GM21367 (cell line): Measurements from ENCODE around the gene DOCK10.

Source experiments
- ATAC-seq: cut with Tn5 transposase; IDR thresholded peaks from one replicate; pipeline ENCODE4 v1.9.1; 2021; ENCODE audit not compliant: unreplicated experiment

The DOCK10 gene

DNA sequence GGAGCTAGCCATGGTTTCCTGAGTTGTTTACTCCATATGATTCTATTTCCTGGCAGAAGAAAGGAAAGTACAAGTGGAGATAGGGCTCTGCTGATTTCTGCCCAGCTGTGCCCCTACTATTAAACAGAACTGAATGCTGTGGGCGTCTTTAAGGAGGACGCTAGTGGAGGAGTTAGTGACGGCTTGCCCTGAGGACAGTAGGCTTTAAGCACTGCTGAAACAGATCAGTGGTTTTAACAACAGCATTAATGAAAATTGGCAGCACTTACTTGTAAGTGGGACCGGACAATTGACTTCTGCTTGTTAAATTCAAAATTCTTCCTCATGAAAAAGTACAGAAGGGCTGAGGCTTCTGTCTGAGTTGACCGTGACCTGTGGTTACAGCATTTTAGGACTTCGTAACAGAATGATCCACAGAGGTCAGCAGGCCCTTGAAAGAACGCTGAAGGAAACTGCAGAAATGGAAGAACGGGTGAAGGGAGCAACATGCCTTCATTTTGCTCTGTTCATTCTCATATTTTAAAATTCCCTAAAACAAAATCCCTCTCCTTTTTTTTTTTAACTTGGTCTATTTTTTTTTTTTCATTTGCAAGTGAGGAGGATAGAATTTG is 245.5 kb downstream of the DOCK10 start:
- no peak for ATAC-seq

DNA sequence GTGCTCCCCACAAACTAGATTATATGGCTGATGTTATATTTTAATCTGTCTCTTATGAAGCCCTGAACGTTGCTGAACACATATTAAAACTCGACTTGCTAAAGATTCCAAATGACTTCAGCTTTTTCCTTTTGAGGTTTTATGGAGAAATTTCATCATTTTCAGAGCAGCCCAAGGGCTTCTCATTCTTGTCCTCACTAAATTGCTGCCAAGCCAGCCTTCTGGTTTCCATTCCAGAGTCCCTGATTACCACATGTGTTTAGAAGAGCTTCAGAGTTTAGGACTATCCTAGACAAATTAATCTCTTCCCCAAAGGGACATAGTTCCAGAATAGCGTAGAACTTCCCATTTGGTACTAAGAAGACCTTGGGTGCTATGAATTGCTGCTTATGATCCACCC is 248.3 kb downstream of the DOCK10 start:
- no peak for ATAC-seq

DNA sequence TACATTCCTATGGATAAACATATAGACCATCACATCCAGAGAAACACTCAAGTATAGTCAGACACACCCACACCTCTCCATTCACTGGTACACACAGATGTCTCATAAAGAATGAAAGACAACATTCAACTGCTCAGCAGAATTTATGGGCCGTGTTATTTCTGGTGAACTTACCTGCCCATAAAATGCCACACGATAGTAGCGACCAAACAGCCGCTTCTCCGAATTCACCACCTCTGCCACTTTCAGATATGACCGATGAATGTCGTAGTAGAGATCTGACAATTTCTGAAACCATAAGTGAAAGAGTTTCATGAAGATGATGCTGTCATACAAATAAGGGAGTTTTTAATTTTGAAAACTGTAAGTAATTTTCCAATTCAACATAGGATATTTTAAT is 255.4 kb downstream of the DOCK10 start:
- no peak for ATAC-seq

DNA sequence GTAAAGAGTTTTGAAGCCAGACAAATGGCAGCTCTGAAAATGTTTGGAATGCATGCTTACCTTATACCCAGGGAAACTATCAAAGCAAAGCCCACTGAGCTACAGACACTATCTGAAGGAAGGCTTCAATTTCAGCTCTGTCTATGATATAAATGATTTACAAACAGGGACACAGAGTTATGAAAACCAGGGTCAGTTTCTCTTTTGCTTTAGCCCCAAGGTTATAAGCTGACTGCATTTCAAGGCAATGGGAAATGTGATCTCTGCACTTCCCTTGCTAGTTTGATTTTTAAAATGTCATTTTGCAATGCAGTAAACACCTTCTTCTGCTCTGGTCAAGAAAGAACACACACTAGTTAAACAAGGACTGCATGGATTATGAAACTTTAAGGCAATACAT is 260.9 kb downstream of the DOCK10 start:
- ATAC-seq, result no peak

DNA sequence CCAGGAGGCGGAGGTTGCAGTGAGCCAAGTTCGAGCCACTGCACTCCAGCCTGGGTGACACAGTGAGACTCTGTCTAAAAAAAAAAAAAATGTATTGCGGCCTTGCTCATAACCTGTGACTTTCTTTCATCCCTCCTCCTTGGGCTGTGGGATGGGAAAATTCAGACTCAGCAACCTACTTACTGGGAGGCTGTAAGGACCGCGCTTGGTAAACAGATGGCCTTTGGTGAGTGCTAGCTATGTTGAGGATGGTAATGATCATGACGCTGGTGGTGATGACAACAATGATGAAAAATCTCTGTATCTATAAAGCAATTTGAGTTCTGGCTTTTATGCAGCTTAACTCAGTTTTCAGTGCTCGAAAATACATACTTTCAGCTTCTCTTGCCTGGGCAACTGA is 261.4 kb downstream of the DOCK10 start:
- ATAC-seq, result no peak

DNA sequence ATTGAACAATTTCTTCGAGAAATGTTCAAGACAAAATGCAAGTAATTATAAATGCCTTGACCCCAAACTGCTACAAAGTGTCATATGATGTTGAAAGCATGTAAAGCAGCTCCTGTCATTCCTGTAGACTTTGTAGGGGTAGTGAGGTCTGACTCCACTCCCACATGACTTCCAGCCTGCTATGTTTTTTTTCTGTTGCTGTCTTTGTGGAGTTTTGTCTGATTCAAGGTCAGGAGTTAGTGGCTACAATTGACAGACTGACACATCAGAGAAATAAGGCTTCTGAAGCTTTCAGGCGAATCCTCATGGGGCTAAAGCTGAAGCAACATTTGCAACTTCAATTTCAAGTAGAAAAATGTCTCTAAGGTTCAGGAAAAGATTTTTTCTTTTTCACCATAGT is 262.2 kb downstream of the DOCK10 start:
- ATAC-seq, result no peak

DNA sequence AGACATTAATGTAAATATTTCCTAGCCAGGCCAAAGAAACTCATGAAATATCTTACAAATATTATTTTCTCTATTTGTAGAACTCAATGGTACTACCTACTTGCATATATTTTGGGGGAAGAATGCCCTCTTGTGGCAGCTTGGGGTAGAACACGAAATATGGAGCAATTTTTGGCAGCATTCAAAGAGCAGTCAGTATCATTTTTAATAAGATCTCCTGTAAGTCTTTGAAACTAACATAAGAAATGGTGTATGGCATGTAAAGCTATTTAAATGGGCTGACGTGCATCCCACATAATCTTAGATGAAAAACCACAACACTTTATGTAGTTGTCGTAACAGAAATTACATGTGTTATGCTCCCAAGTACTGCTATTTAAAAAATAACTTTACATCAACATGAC is 263.8 kb downstream of the DOCK10 start:
- peak; percentile 59 for ATAC-seq

DNA sequence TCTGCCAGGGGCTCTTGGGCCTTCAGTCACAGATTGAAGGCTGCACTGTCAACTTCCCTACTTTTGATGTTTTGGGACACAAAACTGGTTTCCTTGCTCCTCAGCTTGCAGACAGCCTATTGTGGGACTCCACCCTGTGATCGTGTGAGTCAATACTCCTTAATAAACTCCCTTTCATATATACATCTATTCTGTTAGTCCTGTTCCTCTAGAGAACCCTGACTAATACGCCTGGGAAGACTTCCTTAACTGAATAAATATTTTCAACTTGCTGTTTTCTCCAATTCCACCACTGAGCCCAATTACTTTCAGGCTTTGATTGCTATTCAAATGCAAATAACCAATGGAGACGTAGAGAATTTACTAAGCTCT is 264.7 kb downstream of the DOCK10 start:
- ATAC-seq, result no peak

DNA sequence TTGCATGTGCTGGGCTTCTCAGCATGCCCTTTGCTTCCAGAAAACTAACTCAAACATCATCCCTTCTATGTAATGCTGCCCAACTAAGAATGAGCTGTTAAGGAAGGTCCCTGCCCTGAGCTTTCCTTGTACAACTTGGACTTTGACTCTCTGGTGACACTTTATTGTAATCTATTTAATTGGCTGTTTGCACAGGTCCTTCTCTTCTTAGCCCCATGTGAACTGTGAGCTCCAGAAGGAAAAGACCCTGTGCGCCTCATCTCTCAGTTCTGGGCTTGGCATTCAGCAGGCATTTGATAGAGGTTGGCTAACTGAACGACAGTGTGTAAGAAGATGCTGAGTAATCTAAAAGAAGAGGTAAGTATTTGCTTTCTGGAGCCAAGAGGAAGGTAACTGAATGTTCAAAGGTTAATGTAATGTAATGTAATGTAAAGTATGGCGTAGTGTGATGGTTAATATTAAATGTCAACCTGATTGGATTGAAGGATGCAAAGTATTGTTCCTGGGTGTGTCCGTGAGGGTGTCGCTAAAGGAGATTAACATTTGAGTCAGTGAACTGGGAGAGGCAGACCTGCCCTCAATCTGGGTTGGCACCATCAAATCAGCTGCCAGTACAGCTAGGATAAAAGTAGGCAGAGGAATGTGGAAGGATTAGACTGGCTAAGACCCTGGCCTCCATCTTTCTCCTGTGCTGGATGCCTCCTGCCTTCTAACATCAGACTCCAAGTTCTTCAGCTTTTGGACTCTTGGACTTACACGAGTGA is 265.3 kb downstream of the DOCK10 start:
- ATAC-seq, result no peak

DNA sequence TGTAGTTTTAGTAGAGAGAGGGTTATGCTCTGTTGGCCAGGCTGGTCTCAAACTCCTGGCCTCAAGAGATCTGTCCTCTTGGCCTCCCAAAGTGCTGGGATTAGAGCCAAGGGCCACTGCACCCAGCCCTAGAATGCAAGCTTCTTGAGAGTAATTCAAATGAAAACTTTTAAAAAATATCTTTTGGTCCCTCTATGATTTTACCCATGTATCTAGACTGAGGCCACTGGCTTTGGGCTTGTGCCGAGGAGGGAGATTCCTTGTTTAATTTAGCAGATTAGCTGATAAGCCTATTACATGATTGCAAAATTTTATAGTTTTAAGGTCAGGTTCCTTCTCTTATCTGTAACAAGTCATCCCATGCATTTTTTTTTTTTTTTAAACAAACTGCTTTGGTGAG is 266.6 kb downstream of the DOCK10 start:
- ATAC-seq, result no peak

DNA sequence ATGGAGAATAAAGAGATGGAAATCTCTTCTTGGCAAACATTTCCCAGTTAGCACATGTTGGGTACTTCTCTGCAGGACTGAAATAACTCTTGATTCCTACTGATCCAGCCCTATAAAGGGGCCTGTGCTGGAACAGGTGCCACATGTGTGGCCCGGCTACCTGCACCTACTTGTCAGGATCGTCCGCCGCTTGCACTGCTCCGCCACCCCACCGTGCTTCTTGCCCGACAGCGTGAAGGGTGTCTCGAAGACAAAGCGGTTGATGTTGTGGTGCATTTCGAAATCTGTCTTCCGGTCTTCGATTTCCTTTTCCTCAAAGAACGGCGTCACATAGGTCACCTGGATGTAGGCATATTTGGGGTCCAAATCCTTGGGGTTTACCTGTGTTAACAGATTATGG is 267.5 kb downstream of the DOCK10 start:
- ATAC-seq, result no peak

DNA sequence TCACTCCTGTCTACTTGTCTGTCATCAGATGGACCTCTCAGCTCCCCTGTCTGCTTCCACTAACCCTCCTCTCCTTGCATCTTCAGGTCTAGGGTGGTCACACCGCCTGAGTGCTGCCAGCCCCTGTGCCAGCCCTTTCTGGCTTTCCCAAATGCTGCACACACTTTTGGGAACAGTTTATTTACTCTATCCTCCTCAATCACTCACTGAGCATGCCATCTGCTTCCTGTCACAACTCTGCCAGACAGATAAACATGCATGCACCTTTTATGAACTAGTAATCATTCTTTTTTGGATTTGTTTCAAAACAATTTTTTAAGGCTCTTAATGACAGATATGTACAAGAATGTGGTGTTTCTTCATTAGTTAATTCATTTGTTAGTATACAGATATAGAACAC is 269.8 kb downstream of the DOCK10 start:
- no peak for ATAC-seq

DNA sequence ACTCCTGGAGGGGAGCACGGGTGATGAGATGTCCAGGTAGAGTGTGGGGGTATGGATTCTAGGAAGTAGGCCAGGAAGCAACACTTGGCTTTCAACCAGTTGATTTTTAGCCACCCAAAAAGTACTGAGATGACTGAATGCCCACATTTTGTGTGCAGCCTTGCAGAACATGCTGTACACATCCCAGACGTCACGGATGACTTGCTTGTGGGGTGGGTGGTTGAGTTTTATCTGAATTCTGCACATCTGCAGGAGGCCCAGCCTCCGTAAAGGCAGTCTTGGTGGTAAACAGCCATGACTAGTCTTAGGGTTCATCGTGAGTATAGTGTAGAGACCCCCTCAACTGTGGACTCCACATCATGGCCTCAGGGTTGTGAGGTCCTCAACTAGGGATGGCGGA is 272.8 kb downstream of the DOCK10 start:
- ATAC-seq, result no peak

DNA sequence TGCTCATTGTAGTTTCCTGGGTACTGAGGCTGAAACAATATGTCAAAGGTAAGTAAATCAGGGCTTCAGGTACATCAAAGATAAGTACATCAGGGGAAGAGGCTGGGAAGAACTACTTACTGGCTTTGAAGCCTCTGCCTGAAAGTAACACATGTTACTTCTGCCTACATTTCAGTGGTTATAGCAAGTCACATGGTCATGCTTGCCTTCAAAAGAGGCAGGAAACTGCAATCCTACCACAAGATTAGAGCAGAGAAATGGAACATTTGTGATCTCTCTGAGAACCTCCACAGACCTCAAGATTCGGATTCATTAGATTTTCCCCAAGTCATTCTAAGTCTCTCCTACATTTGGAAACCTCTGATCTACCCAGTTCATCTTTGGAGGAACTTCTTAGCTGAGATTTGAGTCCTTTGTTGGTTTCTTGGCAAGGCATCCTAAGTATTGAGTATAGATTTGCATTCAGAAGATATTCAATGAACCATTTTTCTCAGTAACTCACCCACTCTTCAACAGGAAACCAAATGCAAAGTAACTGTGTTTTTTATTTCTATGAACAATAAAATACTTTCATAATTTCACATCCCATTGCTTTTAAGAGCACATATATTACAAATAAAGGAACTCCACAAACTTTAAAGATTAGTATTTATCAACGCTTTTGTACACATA is 277.6 kb downstream of the DOCK10 start:
- peak; percentile 85 for ATAC-seq

DNA sequence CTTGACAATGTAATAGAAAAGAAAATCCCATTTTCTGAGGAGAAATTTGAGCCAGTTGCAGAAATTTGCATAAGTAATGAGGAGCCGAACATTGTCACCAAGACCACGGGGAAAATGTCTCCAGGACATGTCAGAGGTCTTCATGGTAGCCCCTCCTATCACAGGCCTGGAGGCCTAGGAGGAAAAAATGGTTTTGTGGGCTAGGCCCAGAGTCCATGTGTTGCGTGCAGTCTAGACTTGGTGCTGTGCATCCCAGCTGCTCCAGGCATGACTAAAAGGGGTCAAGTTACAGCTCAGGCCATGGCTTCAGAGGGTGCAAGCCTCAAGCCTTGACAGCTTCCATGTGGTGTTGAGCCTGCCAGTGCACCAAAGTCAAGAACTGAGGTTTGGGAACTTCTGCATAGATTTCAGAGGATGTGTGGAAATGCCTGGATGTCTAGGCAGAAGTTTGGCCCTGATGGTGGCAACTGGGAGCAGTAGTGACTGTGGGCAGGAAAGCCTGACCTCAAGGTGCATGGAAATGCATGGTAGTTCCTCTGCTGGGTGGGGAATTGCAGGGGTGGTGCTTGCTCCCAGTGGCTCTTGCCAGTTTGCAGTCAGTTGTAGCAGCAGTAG is 284.2 kb downstream of the DOCK10 start:
- ATAC-seq, result no peak

DNA sequence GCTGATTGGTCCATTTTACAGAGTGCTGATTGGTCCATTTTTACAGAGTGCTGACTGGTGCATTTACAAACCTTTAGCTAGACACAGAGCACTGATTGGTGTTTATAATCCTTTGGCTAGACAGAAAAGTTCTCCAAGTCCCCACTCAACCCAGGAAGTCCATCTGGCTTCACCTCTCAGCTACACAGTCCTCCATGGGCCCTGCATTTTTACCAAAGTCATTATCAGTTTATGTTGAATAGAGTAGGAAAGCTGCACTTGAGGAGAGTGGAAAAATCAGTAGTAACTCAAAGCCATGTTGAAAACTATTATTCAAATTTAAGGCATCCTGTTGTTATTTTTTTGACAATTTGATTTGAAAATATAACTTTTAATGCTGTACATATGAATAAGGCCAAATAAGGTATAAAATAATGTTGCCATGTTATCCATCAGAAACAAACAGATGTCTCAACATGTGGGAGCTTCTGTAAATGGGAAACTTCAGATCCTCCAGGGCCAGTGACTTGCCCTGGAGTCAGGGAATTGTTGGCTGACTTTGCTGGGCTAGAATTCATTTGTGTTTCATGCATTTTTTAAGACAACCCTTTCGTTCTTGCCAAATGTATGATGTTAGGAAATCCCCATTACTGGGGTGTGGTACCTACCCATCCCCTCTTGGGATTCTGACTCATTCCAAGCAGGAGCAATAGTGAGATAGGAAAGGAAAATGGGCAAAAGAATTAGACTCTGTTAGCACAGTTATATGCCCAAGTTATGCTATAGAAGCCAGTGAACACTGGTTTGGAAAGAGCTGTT is 288.3 kb downstream of the DOCK10 start:
- no peak for ATAC-seq

DNA sequence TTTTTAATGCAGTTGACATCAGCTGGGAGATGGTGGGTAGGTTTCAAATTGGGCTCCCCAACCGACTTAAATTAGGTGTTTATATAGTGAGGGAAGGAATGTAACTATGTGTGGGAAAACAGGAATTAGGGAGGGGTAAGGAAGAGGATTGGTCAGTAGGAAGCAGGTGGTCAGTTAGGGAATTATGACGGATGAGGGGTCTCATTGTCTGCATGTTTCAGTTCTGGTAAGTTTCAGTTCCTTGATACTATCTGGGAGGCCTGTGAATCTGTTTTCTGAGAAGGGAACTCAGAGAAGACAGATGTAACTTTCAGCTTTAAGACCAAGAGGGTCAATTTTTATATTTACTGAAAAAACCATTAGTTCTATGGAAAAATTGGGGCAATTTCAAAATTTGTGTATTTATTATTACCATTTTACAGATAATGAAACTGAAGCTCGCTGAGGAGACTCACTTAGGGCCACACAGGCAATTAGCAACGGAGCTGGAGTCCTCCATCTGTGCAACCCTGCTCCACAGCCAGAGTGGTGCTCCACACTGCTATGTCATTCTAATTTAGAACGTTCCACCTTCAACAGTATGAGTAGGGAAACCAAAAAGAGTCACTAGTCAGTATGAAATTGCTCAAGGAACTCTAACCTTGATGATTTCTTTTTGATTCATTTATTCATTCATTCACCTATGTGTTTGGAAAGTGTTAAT is 290.1 kb downstream of the DOCK10 start:
- no peak for ATAC-seq

DNA sequence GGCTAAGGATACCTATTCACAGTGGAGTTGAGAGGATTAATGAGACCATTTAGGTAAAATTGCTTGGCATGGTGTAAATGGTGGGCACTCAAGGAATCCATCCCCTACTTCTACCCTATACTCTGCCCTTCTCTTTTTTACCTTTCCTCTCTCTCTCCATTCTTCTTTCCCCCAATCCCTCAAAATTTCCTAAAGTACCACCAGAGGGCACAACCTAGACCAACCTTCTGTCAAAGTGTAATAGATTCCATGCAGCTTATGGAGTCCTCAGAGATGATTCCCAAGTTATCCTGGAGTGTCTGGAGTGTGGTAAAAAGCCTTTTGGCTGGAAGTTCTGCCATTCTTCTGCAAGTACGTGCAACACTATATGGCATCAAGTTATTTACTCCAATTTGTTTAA is 293.1 kb downstream of the DOCK10 start:
- no peak for ATAC-seq

DNA sequence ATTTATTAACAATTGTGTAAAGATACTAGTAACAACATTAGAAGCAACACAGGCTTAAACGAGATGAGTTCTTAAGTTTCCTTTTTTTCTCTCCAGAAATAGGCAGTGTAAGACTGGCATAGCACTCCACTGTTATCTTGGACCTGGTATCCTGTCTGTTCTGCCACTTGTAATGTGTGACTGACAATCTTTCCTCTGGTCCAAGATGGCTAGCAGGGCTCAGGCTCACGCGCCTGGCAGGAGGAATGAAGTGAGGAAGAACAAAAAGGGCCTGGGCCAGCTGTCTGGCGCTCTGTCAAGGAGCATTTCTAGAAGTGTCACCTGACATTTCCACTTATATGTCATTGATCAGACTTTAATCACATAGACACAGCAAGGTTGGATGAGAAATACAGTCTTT is 294.5 kb downstream of the DOCK10 start:
- no peak for ATAC-seq

DNA sequence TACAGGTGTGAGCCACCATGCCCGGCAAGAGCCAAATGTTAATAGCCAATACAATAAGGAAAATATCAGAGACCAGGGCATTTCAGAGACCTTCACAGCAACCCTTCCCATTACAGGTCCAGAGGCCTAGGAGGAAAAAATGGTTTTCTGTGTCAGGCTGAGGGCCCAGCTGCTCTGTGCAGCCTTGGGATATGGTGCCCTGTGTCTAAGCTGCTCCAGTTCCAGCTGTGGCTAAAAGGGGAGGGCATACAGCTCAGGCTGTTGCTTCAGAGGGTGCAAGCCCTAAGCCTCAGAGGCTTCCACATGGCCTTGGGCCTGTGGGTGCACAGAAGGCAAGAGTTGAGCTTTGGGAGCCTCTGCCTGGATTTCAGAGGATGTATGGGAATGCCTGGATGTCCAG is 306.0 kb downstream of the DOCK10 start:
- no peak for ATAC-seq

DNA sequence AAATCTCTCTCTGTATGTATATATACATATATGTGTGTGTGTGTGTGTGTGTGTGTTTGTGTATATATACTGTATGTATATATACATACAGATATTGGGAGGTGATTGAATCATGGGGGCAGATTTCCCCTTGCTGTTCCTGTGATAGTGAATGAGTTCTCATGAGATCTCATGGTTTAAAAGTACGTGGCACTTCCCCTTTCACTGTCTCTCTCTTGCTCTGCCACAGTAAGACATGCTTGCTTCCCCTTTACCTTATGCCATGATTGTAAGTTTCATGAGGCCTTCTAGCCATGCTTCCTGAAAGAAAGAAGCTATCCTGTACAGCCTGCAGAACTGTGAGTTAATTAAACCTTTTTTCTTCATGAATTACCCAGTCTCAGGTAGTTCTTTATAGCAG is 307.3 kb downstream of the DOCK10 start:
- no peak for ATAC-seq
